Upper lobe of right lung (tissue), 1 donor: Measurements from ENCODE around the gene OPA1. TPM values are rescaled to one million over a fixed set of nuclear protein-coding genes. Genes with fewer than 3 reads are reported as not detected.

Experiments
- ATAC-seq: fragments of 200-7000 bp; cut with Tn5 transposase; one replicate; pipeline ENCODE4 v1.9.1; 2020; ENCODE audit warnings: mild to moderate bottlenecking, moderate library complexity
- DNase-seq: peaks from one replicate; pipeline ENCODE4 v3.0.0-alpha.2; 2020
- H3K27ac ChIP-seq: fragments of 200-600 bp; one replicate; pipeline ENCODE4 v1.8.0; 2022
- H3K27me3 ChIP-seq: fragments of 200-600 bp; one replicate; pipeline ENCODE4 v1.8.0; 2022; ENCODE audit warnings: mild to moderate bottlenecking
- H3K36me3 ChIP-seq: fragments of 200-600 bp; one replicate; pipeline ENCODE4 v1.8.0; 2022
- H3K4me1 ChIP-seq: fragments of 200-600 bp; one replicate; pipeline ENCODE4 v1.8.0; 2022
- H3K4me3 ChIP-seq: fragments of 200-600 bp; one replicate; pipeline ENCODE4 v1.8.0; 2022; ENCODE audit warnings: mild to moderate bottlenecking
- H3K9me3 ChIP-seq: fragments of 200-600 bp; one replicate; pipeline ENCODE4 v1.8.0; 2022
- CTCF ChIP-seq: fragments of 200-600 bp; IDR thresholded peaks from one replicate; pipeline ENCODE4 v1.8.0; 2022; ENCODE audit warnings: antibody characterized with exemption
- intact Hi-C: fragments of 100-400 bp; cut with DNase I; formaldehyde crosslinking; loops from one replicate; pipeline ENCODE4 v1.11.0; 2022
- total RNA-seq: library from RNA; stranded (reverse); fragmentation: NEBNext Ultra II Directional; extraction: Animal tissue kit (Norgen Biotek cat#: 25700); gene quantifications from one replicate; pipeline ENCODE4 v1.2.1, GENCODE V29; 2021
- donor health status: DM: no; HTN: yes; CAD: no; lungs with severe emphysema.

OPA1 gene
- total RNA-seq, 1 donor from 2014 or later = 46.3 TPM

- Histone ChIP-seq H3K4me1 (no peaks in the 10 kb centered on the region), H3K27me3 (no peaks in the 10 kb centered on the region), H3K9me3 (no peaks in the 10 kb centered on the region), H3K36me3 (peaks cover 13% of the 10 kb centered on the region), H3K4me3 (no peak overlapping the region), H3K27ac (no peak overlapping the region)
- no peak for TF ChIP-seq CTCF
- ATAC-seq (no peak), DNase-seq (no peak)
- intact Hi-C loops = no loop called here
Measured at GRCh38 chr3:193677734-193678133, 84.7 kb downstream of the OPA1 start.

- no peak overlapping the region for H3K27ac ChIP-seq
- H3K4me1 ChIP-seq = no peaks in the 10 kb centered on the region
- TF ChIP-seq CTCF = no peak
- no peaks in the 10 kb centered on the region for H3K27me3 ChIP-seq
- no peaks in the 10 kb centered on the region for H3K9me3 ChIP-seq
- ATAC-seq = no peak
- H3K4me3 ChIP-seq = no peak overlapping the region
- H3K36me3 ChIP-seq = peaks cover 15% of the 10 kb centered on the region
- intact Hi-C loops = no loop called here
- no peak for DNase-seq
Measured at GRCh38 chr3:193680220-193680619, 87.2 kb downstream of the OPA1 start.

- TF ChIP-seq CTCF = no peak
- Histone ChIP-seq H3K4me1 (no peaks in the 10 kb centered on the region), H3K9me3 (no peaks in the 10 kb centered on the region), H3K27ac (no peak overlapping the region), H3K36me3 (peaks cover 15% of the 10 kb centered on the region), H3K4me3 (no peak overlapping the region), H3K27me3 (no peaks in the 10 kb centered on the region)
- intact Hi-C loops = no loop called here
- ATAC-seq (no peak), DNase-seq (no peak)
Measured at GRCh38 chr3:193681631-193682030, 88.6 kb downstream of the OPA1 start.

DNA sequence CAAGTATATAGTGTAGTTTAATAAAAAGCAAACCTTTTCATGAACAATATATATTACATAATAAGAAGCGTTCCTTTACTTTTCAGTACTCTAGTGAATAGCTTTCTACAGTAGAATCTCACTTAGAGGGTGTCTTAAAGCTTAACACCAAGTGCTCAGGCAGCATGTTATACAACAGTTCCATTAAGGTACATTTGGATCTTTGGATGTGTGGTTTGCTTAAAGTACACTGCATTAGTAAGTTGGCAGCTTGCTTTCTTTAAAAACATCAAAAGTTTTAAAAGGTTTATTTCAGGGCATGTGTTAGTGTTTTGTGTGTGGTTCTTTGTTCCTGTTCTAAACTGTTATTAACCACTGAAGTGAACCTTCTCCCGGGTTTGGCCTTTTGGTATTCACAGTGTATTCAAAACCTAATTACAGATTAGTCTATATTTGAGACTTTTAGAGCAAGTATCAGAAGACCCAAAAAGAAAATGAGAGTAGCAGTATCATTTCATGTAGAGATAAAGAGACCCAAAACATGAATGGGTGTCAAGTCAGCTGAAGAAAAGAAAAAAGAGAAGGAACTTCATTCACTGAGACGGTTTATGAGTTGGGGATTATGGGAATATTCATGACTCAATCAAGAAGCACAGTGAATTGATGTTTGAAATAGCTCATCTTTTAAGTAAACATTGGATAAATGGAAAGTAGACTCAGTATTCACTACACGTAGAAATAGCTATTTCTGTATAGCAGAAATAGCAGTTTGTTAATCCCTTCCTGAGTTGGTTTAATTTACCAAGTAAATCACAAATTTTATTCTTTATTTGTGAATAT is 93.9 kb downstream of the OPA1 start:
- no peaks in the 10 kb centered on the region for H3K4me1 ChIP-seq
- no peaks in the 10 kb centered on the region for H3K27me3 ChIP-seq
- H3K9me3 ChIP-seq = no peaks in the 10 kb centered on the region
- no peak overlapping the region for H3K4me3 ChIP-seq
- ATAC-seq = no peak
- peaks cover 19% of the 10 kb centered on the region for H3K36me3 ChIP-seq
- TF ChIP-seq CTCF = no peak
- no peak overlapping the region for H3K27ac ChIP-seq
- intact Hi-C loops = no loop called here
- no peak for DNase-seq

DNA sequence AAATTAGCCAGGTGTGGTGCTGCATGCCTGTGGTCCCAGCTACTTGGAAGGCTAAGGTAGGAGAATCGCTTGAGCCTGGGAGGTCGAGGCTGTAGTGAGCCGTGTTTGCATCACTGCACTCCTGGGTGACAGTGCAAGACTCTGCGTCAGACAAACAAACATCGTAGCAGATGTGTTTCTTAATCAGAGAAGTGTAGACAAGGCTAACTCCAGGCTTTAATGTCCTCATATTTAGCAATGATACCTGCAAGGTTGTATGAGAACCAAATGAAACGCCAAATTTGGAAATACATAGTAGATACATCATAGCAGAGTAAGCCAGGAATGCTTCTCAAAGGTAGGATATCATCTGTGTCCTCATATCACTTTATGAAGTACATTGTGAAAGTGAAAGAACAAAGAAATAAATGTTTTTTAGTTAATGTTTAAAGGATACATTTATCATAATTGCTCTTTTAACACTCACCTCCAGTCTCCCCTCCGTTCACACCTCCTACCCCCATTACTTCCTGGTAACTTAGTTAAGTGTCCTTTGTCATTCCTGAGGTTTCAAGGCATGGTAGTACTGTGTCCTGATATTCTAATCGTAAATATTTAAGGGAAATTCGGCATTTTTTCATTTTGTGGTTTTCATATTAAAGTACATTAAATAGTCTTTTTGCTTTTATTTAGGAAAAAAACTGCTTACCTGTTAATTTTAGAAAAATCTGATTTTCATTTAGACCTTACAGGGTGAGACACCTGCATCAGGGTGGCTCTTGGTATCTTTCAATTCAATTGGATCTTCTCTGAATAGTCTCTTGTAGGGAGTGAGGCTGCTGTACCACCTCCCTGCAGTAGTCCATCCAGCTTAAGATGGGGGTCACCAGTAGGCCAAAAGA is 96.1 kb downstream of the OPA1 start:
- no peaks in the 10 kb centered on the region for H3K27me3 ChIP-seq
- no peaks in the 10 kb centered on the region for H3K9me3 ChIP-seq
- no peak overlapping the region for H3K4me3 ChIP-seq
- ATAC-seq = no peak
- DNase-seq = no peak
- no peaks in the 10 kb centered on the region for H3K4me1 ChIP-seq
- no peak overlapping the region for H3K27ac ChIP-seq
- intact Hi-C loops = no loop called here
- peaks cover 25% of the 10 kb centered on the region for H3K36me3 ChIP-seq
- TF ChIP-seq CTCF = no peak
